Epithelial cell of proximal tubule (primary cell): ENCODE data around the gene CMC1. TPM values are rescaled to one million over a fixed set of nuclear protein-coding genes. Genes with fewer than 3 reads are reported as not detected.

Experiments used
- DNase-seq: peaks from one replicate; pipeline ENCODE4 v3.0.0-alpha.2; 2011; ENCODE audit warnings: low read depth
- H3K4me3 ChIP-seq: 2 replicates; pipeline ENCODE4 v1.5.1; 2011; ENCODE audit warnings: low read depth, mild to moderate bottlenecking, low read length
- CTCF ChIP-seq: conservative IDR thresholded peaks from 2 replicates; pipeline ENCODE4 v1.5.1; 2012; ENCODE audit warnings: low read depth, mild to moderate bottlenecking, low read length
- total RNA-seq: library from RNA; depleted of rRNA; stranded (reverse); fragments of >200 nt; gene quantifications from 2 replicates; pipeline ENCODE4 v1.2.3, GENCODE V29; 2015

Gene CMC1
- total RNA-seq, 1 donor from 2014 or later = 17.0 TPM

DNA sequence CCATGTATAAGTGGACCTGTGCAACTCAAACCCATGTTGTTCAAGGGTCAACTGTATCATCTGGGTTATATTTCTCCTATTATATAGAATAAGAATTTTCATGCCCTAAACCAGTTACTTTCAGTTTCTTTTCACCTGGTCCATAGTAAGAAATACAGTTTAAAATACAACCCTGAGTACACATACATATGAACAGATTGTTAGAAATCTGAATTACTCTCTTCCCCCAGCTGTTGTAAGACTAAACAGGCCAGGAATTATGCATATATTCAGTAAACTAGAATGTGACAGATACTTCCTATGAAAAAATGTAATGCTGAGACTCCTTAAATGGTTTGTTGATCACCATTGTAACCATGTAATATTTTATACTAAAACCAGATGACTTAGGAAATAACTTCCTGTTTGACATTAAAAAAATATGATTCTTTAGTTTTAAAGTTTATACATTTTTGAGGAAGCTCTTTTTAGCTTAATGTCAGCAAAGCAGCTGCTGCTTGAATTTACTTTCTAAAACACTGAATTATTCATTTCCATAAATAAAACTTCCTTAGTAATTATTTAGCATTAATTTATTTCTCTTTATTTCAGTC, 54.6 kb downstream of the CMC1 start:
- DNase-seq = no peak
- no peak overlapping the region for H3K4me3 ChIP-seq
- TF ChIP-seq CTCF = no peak

DNA sequence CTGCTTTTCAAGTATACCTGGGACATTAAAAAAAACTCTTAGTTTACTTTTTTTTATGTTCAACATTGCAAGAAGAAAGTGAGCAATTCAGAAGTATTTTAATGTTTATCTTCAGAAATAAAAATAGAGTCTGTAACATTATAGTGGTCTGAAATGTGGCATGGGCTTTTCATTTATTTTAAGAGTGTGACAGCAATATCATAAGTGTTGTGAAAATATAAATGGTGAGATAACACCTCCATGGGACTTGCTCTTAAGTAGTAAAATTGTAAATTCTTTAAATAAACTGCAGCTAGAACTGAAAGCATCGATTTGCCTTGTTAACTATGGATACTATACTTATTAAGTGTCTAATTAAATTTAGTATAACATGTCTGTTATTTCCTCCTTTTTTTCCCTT, 58.3 kb downstream of the CMC1 start:
- no peak overlapping the region for H3K4me3 ChIP-seq
- no peak for DNase-seq
- no peak for TF ChIP-seq CTCF

- no peak overlapping the region for H3K4me3 ChIP-seq
- DNase-seq = no peak
- TF ChIP-seq CTCF = no peak
These were observed 59.0 kb downstream of the CMC1 start for GRCh38 chr3:28300345-28300962.

DNA sequence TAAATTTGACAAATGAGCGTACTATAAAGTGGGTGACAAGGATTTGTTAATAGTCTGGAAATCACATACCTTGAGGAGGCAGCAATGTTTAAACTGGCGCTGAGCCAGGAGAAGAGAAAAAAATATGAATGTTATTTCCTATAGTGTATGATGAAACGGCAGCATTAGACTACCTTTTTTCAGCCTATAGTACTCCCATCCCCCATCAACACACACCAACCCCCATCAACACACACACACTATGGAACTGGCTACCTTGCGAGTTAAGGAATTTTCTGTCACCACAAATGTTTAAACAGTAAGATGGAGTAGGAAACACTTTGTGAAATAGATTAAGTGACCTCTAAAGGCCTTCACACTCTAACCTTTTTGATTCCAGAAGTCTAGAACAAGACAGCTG, 60.3 kb downstream of the CMC1 start:
- TF ChIP-seq CTCF = no peak
- no peak for DNase-seq
- no peak overlapping the region for H3K4me3 ChIP-seq

DNA sequence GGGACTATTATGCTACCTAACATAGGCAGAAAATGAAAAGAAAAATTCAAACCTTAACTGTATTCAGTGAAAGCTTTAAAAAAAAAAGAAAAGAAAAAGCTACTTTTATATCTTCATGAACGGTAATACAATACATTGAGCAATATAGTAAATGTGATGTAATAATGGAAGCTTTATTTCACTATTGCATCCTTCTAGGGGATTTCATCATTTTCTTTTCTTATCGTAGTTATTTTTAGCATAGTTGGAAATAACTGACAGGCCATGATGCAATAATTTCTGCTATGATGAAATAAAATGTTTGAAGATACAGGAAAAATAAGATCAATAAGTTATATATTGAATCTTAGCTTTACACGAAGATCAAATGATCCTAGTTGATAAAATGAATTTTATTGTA, 66.8 kb downstream of the CMC1 start:
- DNase-seq = no peak
- no peak for TF ChIP-seq CTCF
- no peak overlapping the region for H3K4me3 ChIP-seq

DNA sequence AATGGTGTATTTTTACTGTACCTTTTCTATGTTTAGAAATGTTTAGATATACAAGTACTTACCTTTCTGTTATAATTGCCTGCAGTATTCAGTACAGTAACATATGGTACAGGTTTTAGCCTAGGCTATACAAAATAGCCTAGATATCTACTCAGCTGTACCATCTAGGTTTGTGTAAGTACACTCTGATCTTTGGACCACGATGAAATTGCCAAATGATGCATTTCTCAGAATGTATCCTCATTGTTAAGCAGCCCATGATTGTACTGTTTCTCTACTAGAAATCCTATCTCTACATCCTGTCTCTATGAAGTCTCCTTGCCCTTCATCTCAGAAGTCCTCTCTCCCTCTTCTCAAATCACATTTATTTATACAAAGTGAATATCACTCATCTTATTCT, 74.3 kb downstream of the CMC1 start:
- no peak for TF ChIP-seq CTCF
- H3K4me3 ChIP-seq = no peak overlapping the region
- DNase-seq = no peak

DNA sequence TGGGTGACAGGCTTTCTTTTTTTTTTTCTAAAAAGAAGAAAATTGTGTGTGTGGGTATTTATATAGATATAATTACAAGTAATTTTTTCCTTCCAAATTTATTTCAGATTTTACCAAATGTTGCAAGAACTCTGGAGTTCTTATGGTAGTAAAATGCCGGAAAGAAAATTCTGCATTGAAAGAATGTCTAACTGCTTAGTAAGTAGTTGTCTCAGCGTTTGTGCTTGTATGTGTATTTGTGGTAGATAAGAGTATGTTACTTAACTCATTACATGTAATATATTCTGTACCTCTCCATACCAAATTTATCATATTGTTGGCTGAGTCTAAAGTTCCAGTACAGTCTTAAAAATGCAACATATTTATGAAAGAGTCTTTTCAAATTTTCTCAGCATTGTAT, 74.8 kb downstream of the CMC1 start:
- no peak for TF ChIP-seq CTCF
- DNase-seq = no peak
- no peak overlapping the region for H3K4me3 ChIP-seq
